HepG2 (cell line): ENCODE measurements around the gene AKIP1. TPM values are rescaled to one million over a fixed set of nuclear protein-coding genes. Genes with fewer than 3 reads are reported as not detected.

ENCODE experiments used
- ATAC-seq: fragments of 200-7000 bp; cut with Tn5 transposase; 3 replicates; pipeline ENCODE4 v1.9.1; 2020; ENCODE audit warnings: mild to moderate bottlenecking, moderate library complexity
- BruUV-seq: library from RNA; stranded (reverse); fragments of 400-500 nt; replicated peaks from 2 replicates; lab custom pipeline; 2021; lab: Mats Ljungman, UMichigan
- CTCF ChIA-PET: fragments of 300-600 bp; formaldehyde crosslinking; extraction: SDS; loops from one replicate; lab custom pipeline; 2021; ENCODE audit warnings: low total read pairs, inconsistent platforms, low intra/inter-chr PET ratio; lab: Yijun Ruan, JAX
- POLR2A ChIA-PET: fragments of 350-600 bp; sonication (Branson Sonifier 250); formaldehyde crosslinking; loops from one replicate; lab custom pipeline; 2020; ENCODE audit warnings: antibody characterized with exemption, inconsistent platforms; lab: Yijun Ruan, JAX
- DNase-seq: peaks from one replicate; pipeline ENCODE4 v3.0.0-alpha.2; 2015; ENCODE audit warnings: low spot score
- FAIRE-seq: peaks from 3 replicates; lab custom pipeline; 2011; peaks lifted over from hg19 to GRCh38; lab: Jason Lieb, UNC
- H2AFZ ChIP-seq: one replicate; pipeline ENCODE4 v1.6.1; 2011; ENCODE audit warnings: low read length, inconsistent platforms
- H3K27ac ChIP-seq: fragments of 300-600 bp; 3 replicates; pipeline ENCODE4 v1.8.0; 2011; ENCODE audit warnings: mixed run types, mild to moderate bottlenecking, mixed read lengths, low read length, inconsistent platforms; ENCODE audit not compliant: insufficient read depth; ENCODE audit errors: extremely low read length
- H3K27me3 ChIP-seq, 2 experiments: fragments of 200-600 bp in 1 of 2; 2 replicates in 1 of 2; 3 replicates in 1 of 2; pipeline versions ENCODE4 v1.6.0 to v1.8.0; 2011; ENCODE audit warnings: low read length in 2 of 2, mild to moderate bottlenecking in 2 of 2, moderate library complexity in 2 of 2, inconsistent platforms in 1 of 2; ENCODE audit not compliant: insufficient read depth in 2 of 2, control insufficient read depth in 1 of 2
- H3K36me3 ChIP-seq, 2 experiments: fragments of 200-600 bp in 1 of 2; replicated peaks in 1 of 2; 2 replicates in 1 of 2; 3 replicates in 1 of 2; pipeline versions ENCODE4 v1.5.1 to v1.8.0; 2011; ENCODE audit warnings: low read length in 2 of 2, inconsistent platforms in 1 of 2; ENCODE audit not compliant: insufficient read depth in 2 of 2, control insufficient read depth in 1 of 2
- H3K4me1 ChIP-seq: 2 replicates; pipeline ENCODE4 v1.5.1; 2012; ENCODE audit warnings: low read length, inconsistent platforms; ENCODE audit not compliant: insufficient read depth
- H3K4me2 ChIP-seq: 2 replicates; pipeline ENCODE4 v1.6.0; 2011; ENCODE audit warnings: low read depth, low read length, inconsistent platforms
- H3K4me3 ChIP-seq, 3 experiments: fragments of 200-600 bp in 1 of 3; sonication (generic), shearing (Covaris generic) in 1 of 3; replicated peaks in 1 of 3; 2 replicates each; pipeline ENCODE4 v1.5.1; 2011 to 2016; ENCODE audit warnings: low read length in 3 of 3, inconsistent platforms in 2 of 3, low read depth in 2 of 3, mild to moderate bottlenecking in 2 of 3, control low read depth in 1 of 3, mixed read lengths in 1 of 3; ENCODE audit not compliant: insufficient read depth in 1 of 3
- H3K79me2 ChIP-seq: one replicate; pipeline ENCODE4 v1.6.1; 2011; ENCODE audit warnings: low read length, inconsistent platforms; ENCODE audit not compliant: insufficient read depth
- H3K9ac ChIP-seq: 2 replicates; pipeline ENCODE4 v1.6.0; 2011; ENCODE audit warnings: mild to moderate bottlenecking, low read depth, low read length, inconsistent platforms; ENCODE audit not compliant: insufficient read depth
- H3K9me3 ChIP-seq: 2 replicates; pipeline ENCODE4 v1.5.1; 2012; ENCODE audit warnings: mild to moderate bottlenecking, low read length
- H4K20me1 ChIP-seq: 2 replicates; pipeline ENCODE4 v1.6.0; 2011; ENCODE audit warnings: inconsistent platforms, mild to moderate bottlenecking, low read length, moderate library complexity; ENCODE audit not compliant: insufficient read depth
- ATF3 ChIP-seq: sonication (generic); formaldehyde crosslinking; IDR thresholded peaks from 2 replicates; pipeline ENCODE4 v1.4.0; 2020; ENCODE audit warnings: missing genetic modification reagents
- CHD4 ChIP-seq: fragments of 200-600 bp; sonication (generic); IDR thresholded peaks from 2 replicates; pipeline ENCODE4 v1.7.0; 2017; ENCODE audit warnings: mild to moderate bottlenecking, low read length, borderline replicate concordance
- GMEB1 ChIP-seq: sonication (generic); formaldehyde crosslinking; IDR thresholded peaks from 2 replicates; pipeline ENCODE4 v1.5.1; 2020; ENCODE audit warnings: missing genetic modification reagents, mild to moderate bottlenecking, borderline replicate concordance
- HMG20A ChIP-seq: IDR thresholded peaks from 2 replicates; pipeline ENCODE4 v1.6.1; 2016; ENCODE audit warnings: borderline replicate concordance
- KLF9 ChIP-seq: IDR thresholded peaks from 2 replicates; pipeline ENCODE4 v1.6.1; 2016; ENCODE audit warnings: low read depth
- NR0B2 ChIP-seq: sonication (generic); formaldehyde crosslinking; IDR thresholded peaks from 2 replicates; pipeline ENCODE4 v1.4.0; 2020; ENCODE audit warnings: mild to moderate bottlenecking, missing genetic modification reagents
- PAF1 ChIP-seq: IDR thresholded peaks from 2 replicates; pipeline ENCODE4 v1.6.1; 2016; ENCODE audit warnings: missing genetic modification reagents, missing compliant biosample characterization
- SMC3 ChIP-seq: IDR thresholded peaks from 2 replicates; pipeline ENCODE4 v1.6.1; 2011; ENCODE audit warnings: low read length, improper control_type of control experiment
- TARDBP ChIP-seq: sonication (generic); formaldehyde crosslinking; IDR thresholded peaks from 2 replicates; pipeline ENCODE4 v1.8.0; 2022; ENCODE audit warnings: mild to moderate bottlenecking, missing genetic modification reagents
- U2AF2 ChIP-seq: fragments of 200-400 bp; formaldehyde crosslinking; IDR thresholded peaks from 2 replicates; pipeline ENCODE4 v1.6.1; 2017; ENCODE audit warnings: low read depth, mild to moderate bottlenecking, low read length
- ZBTB14 ChIP-seq: sonication (generic); formaldehyde crosslinking; IDR thresholded peaks from 2 replicates; pipeline ENCODE4 v1.4.0; 2020; ENCODE audit warnings: missing genetic modification reagents
- ZFYVE20 ChIP-seq: sonication (generic); formaldehyde crosslinking; IDR thresholded peaks from 2 replicates; pipeline ENCODE4 v1.8.0; 2023; ENCODE audit warnings: low read depth, mild to moderate bottlenecking, moderate library complexity, missing genetic modification reagents, borderline replicate concordance
- ZNF180 ChIP-seq: sonication (generic); formaldehyde crosslinking; IDR thresholded peaks from 2 replicates; pipeline ENCODE4 v1.4.0; 2020; ENCODE audit warnings: low read depth, missing genetic modification reagents, borderline replicate concordance
- ZNF414 ChIP-seq: sonication (generic); formaldehyde crosslinking; IDR thresholded peaks from 2 replicates; pipeline ENCODE4 v1.5.0; 2020; ENCODE audit warnings: missing genetic modification reagents
- ZNF577 ChIP-seq: sonication (generic); formaldehyde crosslinking; IDR thresholded peaks from 2 replicates; pipeline ENCODE4 v1.4.0; 2020; ENCODE audit warnings: mild to moderate bottlenecking, low read depth, missing genetic modification reagents, borderline replicate concordance
- WGBS: methylation state at CpG from one replicate; pipeline ENCODE4 v1.1.6; 2017; ENCODE audit warnings: low lambda C conversion rate; 5-methylcytosine and 5-hydroxymethylcytosine counted together
- in situ Hi-C: cut with HindIII; loops from 2 replicates; pipeline ENCODE4 v1.10.0; 2017; ENCODE audit warnings: low pct_unique_long_range_greater_than_20kb; ENCODE audit not compliant: extremely low pct_ligation_motif_present
- intact Hi-C: fragments of 100-400 bp; cut with micrococcal nuclease; formaldehyde crosslinking; loops from one replicate; pipeline ENCODE4 v1.10.0; 2022; ENCODE audit not compliant: unreplicated experiment
- polyA plus RNA-seq, 8 experiments: library from polyadenylated mRNA; depleted of rRNA in 3 of 8; stranded (reverse) in 7 of 8; unstranded in 1 of 8; fragments of >200 nt; fragmentation: Illumina TruSeq in 4 of 8; extraction: Trizol in 4 of 8; gene quantifications; 2 replicates each; pipeline versions ENCODE4 v1.2.1 to v1.2.3, GENCODE V29; 2011 to 2016; ENCODE audit warnings: low read depth in 4 of 8, missing spikeins in 1 of 8, mixed read lengths in 1 of 8; ENCODE audit not compliant: insufficient read depth in 1 of 8
- total RNA-seq, 5 experiments: library from RNA; depleted of rRNA; stranded (reverse); fragments of >200 nt; fragmentation: Illumina TruSeq; extraction: Trizol; gene quantifications; 2 replicates each; pipeline ENCODE4 v1.2.3, GENCODE V29; 2016; ENCODE audit warnings: low read depth in 1 of 5

Gene AKIP1
- total and polyA plus RNA-seq, 2 of the 13 experiments (the other 11 are each of a cell fraction or from before 2014, with no cell fraction given): 10.0 to 20.3 TPM

GRCh38 chr11:8927233-8927632 is 16.2 kb downstream of the AKIP1 start:
- no peaks in the 10 kb centered on the region for H4K20me1 ChIP-seq
- CTCF ChIA-PET: no interaction called here

More at GRCh38 chr11:8927233-8927632, 16.2 kb downstream of the AKIP1 start:
- peaks cover 7% of the 10 kb centered on the region; the same call in 1 of the 2 replicates for H3K4me1 ChIP-seq
- no peaks in the 10 kb centered on the region for H3K9me3 ChIP-seq
- H3K4me3 ChIP-seq: no peak overlapping the region
- 100% methylated on average over 5 of the region's 5 CpGs for WGBS
- no peak for ATAC-seq
- H3K4me2 ChIP-seq: no peak overlapping the region
- in situ Hi-C loops: no loop called here
- no TSS peak for BruUV-seq
- no peak for DNase-seq
- no peak overlapping the region for H3K27ac ChIP-seq
- intact Hi-C loops: no loop called here
- POLR2A ChIA-PET: no interaction called here
- no peak for FAIRE-seq
- H2AFZ ChIP-seq: no peak overlapping the region
- no peak overlapping the region for H3K9ac ChIP-seq
- peaks cover 0 to 2% of the 10 kb centered on the region in 2 experiments; a peak in 2 of 5 replicates for H3K36me3 ChIP-seq
- TF ChIP-seq ATF3 (CRISPR knock-in tag) (no peak), ZNF577 (CRISPR knock-in tag) (no peak), CHD4 (no peak), ZFYVE20 (CRISPR knock-in tag) (no peak), KLF9 (CRISPR knock-in tag) (no peak), U2AF2 (no peak), ZNF180 (no peak), GMEB1 (CRISPR knock-in tag) (no peak), PAF1 (no peak), HMG20A (no peak), NR0B2 (no peak), SMC3 (no peak), ZBTB14 (CRISPR knock-in tag) (no peak), ZNF414 (CRISPR knock-in tag) (no peak), TARDBP (CRISPR knock-in tag) (no peak)
- no peaks in the 10 kb centered on the region for H3K79me2 ChIP-seq
- no peaks in the 10 kb centered on the region for H3K27me3 ChIP-seq
